Fibroblast of skin of right quadriceps (primary cell): ENCODE measurements around the gene JMJD7.

Experiments used
- DNase-seq: peaks from one replicate; pipeline ENCODE4 v3.0.0-alpha.2; 2013

JMJD7 gene

GRCh38 chr15:41801185-41801584 lies 26.7 kb upstream of the JMJD7 start:
- DNase-seq, result no peak

DNA sequence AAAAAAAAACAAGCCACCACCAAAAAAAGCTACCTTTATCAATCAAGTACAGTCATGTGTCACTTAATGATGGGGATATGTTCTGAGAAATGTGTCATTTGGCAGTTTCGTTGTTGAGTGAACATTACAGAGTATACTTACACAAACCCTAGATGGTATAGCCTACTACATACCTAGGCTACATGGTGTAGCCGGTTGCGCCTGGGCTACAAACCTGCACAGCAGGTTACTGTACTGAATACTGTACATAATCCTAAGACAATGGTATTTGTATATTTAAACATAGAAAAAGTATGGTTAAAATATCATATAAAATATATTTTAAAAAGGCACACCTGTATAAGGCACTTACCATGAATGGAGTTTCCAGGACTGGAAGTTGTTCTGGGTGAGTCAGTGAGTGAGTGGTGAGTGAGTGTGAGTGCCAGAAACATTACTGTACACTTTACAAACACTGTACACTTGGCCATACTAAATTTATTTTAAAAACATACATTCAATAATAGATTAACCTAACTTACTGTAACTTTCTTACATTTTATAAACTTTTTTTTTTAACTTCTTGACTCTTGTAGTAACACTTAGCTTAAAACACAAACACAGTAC lies 25.9 kb upstream of the JMJD7 start:
- DNase-seq, result peak; percentile 32

- no peak for DNase-seq
Measured at GRCh38 chr15:41804361-41804760, 23.5 kb upstream of the JMJD7 start.

DNA sequence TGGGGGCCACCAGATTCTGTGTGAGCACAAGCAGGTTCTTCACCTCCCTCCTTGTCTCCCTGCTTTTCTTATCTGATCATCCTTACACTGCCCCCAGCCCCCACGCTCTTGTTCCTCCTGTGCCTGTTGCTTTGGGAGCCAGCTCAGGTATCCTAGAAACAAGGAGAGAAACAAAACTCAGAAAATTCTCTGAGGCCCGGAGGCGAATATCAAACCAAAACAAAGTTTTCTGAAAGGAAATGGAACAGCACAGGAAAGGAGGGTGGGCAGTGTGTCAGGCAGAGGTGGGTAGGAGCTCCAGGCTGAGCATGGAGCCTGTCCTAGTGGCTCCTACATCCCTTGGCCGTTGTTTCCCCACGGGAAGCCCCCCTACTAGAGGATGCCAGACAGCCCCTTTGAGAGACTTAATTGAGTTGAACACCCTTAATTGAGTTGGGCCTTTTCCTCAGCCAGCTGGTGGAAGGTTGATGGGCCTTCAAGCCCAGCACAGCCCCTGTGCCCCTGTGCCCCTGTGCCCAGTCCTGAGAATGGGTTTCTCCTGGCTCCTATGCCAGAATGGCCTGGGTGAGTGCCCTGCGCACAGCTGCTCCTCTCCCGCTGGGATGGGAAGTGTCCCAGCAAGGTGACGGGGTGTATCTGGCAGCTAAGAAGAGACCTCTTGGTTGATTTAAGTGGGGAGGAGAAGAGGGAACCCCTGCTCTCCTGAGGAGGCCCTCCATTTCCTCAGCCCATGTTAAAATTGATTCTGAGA lies 22.8 kb upstream of the JMJD7 start:
- DNase-seq, result no peak

DNA sequence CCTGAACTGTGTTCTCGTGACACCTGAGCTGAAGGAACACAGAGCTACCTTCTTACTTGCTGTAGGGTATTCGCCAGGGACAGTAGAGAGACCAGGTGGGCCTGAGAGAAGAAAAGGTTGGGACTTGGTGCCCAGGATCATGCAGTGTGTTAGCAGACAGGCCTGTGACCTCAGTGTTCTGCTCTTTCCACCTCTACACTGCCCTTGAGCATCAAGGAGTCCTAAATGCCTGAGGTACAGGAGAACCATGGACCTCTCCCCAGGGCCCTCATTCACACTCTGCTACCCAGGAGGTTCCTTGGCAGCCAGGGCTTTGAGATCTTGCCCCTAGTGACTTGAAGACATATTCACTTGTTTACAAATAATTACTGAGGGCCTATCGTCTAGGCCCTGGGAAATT lies 22.2 kb upstream of the JMJD7 start:
- DNase-seq, result no peak

DNA sequence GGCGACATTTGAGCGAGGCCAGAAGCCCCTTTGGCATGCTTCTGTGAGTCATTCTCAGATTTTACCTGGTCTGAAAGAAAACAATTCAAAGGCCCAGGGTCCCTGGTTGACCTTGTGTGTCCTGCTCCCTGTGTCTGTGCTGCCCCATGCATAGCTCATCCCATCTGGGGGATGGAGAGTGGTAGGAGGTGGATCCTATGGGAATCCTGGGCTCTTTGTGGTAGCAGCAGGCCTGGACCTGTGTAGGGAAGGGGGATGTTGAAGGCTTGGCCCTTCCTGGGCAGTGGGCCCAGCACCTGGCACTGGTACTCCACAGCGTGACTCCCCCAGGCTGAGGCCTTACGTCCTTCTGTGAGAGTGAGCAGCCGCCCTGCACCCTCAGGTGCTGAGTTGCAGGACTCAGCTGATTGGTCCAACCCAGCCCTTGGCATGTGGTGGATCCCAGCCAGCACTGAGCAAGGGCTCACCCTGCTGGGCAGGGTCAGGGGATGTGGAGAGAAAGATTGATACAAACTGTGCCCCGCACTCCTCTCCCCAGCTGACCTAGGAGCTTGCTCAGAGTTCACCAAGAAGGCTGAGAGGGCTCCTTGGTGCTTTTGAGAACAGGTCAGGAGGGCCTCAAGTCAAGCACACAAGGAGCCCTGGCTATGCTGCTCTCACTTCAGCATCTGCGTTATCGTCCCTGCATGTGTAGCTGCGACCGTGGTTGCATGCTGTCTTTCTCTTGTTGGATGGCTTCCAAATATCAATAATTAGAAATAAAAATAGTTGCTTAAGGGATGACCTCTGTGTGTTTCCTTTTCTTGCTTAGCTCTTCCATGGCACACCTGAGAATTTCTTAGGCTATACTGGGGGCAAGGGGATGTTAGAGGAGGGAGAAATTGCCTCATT lies 21.4 kb upstream of the JMJD7 start:
- DNase-seq, result no peak

GRCh38 chr15:41809121-41809520 lies 18.8 kb upstream of the JMJD7 start:
- DNase-seq, result no peak

DNA sequence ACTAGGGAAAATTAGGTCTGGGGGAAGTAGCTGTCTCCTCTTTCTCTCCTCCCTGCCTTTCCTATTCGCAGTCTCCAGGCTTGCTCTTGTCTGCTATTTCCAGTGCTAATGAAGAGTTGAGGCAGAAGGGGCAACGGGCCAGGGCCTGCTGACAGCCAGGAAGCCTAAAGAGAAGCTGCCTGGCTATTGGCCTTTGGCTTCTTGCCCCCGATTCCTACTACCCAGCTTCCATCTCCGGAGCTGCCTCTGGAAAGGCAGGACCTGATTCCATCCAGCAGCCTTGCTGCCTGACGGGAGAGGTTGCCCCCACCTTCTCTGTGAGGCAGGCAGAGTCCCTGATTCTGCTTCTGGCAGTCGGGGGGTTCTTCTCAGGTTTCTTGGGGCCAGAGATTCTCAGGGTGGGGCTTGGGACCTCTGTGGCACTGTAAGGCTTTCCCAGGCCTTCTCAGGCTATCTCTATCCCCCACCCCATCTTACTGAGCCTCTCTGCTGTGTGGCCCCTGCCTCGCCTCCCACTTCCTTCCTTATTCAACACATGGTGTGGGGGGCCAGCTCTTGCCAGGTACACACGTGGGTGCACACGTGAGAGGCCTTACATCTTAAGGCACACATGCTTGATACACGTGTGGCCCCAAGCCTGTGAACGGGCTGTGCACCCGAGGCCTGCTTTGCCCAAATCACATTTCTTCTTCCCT lies 18.2 kb upstream of the JMJD7 start:
- no peak for DNase-seq

DNA sequence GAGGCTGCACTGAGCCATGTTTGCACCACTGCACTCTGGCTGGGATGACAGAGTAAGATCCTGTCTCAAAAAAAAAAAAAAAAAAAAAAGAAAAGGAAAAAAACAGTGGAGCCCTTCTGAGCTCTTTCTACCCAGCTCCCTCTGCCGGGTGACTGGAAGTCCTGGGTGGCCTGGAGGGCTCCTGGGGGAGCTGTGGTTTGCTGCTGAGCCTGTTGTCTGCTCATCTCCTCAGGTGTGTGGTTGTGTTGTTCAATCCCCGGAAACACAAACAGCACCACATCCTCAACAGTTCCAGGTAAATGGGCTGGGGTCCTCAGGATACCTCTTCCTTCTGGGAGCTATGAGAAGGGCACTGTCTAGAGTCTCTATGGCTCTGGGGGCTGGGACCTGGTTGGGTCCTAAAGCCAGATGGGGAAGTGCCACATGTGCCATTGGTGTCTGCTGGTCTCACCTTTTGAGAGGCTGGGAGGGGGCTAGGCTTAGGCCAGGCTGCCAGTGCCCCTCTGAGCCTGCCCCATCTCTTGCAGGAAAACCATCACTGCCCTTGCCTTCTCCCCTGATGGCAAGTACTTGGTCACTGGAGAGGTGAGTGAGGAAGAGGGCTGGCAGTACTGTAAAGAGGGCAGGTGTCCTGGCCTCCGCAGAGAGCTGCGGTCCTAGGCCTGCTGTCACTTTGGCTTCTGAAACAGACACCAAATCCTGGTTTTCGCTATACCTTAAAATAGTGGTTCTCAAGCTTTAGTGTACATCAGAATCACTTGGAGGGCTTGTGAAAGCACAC lies 17.1 kb upstream of the JMJD7 start:
- DNase-seq, result no peak

- peak; percentile 75 for DNase-seq
Measured at GRCh38 chr15:41811432-41812195, 16.3 kb upstream of the JMJD7 start.

- DNase-seq, result no peak
Measured at GRCh38 chr15:41812820-41813375, 15.0 kb upstream of the JMJD7 start.

DNA sequence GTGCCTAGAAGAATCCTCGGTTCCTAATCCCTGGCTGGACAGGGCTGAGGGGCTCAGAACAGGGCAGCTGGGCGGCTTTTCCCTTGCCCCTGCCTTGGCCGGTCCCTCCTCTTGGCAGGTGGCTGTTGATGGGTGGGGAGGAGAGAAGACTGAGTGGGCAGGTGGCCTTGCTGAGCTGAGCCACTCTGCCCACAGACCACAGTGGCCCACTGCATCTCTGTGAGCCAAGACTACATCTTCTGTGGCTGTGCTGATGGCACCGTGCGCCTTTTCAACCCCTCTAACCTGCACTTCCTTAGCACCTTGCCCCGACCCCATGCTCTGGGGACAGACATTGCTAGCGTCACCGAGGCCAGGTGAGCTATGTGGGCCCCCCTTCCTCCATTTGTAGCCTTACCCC lies 14.5 kb upstream of the JMJD7 start:
- DNase-seq, result no peak

DNA sequence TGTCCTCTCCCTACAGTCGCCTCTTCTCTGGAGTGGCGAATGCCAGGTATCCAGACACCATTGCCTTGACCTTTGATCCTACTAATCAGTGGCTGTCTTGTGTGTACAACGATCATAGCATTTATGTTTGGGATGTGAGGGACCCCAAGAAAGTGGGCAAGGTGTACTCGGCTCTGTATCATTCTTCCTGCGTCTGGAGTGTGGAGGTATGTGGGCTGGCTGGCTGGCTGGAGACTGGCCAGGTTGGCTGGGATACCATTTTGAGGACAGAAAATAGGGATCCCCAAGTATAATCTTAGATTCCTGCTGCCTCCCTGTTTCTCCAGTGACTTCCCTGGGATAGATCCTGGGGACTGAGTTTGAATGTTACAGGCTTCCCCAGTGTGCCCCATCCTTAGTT lies 13.4 kb upstream of the JMJD7 start:
- no peak for DNase-seq

DNA sequence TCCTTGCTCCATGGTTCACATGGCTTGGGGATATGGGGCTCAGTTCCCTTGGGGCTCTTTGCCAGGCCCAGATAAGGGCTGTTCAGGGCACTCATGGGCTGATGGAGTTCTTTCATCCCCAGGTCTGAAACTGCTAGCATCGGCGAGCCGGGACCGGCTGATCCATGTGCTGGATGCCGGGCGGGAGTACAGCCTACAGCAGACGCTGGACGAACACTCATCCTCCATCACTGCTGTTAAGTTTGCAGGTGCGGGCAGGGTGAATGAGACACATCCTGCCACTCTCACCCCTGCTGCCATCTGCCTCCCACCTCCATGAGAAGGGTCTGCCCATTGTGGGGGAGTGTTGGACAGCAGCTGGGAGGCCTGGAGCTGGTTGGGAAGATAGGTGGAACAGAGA lies 11.1 kb upstream of the JMJD7 start:
- DNase-seq, result no peak

DNA sequence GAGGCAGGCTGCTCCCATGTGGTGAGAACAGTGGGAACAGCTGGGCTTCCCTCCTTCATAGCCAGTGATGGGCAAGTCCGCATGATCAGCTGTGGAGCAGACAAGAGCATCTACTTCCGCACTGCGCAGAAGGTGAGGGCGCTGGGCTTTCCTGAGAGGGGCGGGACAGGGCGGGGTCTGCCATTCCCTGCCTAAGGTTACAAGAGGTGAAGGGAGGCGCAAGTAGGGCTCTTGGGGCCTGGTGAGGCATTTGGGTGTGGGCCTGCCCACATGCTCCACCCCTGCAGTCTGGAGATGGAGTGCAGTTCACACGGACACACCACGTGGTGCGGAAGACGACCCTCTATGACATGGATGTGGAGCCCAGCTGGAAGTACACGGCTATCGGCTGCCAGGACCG lies 10.6 kb upstream of the JMJD7 start:
- no peak for DNase-seq

DNA sequence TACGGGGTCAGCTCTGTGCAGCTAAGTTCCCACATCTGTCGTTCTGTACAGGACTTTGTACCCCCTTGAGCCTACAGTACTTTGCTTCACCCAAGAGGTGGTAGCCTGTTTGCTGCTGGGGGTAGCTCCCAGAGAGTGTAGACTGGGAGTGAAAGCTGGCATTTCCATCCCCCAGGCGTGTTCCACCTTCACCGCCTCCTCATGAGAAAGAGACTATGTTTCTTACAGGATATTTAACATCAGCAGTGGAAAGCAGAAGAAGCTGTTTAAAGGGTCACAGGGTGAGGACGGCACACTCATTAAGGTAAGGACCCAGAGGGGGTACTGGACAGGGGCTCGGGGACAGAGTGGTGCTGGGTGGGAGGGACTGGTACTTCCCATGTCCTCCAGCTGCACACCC lies 10.1 kb upstream of the JMJD7 start:
- no peak for DNase-seq

DNA sequence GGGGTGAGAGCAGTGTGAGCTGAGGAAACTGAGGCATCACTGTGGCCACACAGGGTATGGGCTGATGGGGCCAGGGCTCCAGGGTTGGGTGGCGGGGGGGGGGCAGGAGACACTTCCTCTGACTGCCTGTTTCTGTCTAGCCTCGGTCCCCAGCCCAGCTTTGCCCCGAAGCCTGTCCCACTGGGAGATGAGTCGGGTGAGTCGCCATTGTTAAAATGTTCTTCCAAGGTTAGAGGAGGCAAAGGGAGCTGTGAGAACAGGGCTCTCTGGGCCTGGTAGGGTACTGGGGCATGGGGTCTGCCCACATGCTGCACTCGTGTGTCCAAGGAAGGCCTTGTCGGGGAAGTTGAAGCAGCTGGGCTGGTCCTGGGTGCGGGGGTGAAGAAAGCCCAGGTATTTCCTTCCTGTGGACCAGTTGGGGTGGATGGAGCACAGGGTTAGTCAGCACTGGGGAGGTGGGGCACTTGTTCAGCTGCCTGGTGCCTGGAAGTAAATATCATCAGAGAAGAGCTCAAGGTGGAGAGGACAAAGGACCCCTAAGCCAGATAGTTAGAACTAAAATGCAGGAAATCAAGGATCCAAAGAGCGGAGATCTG lies 8.3 kb upstream of the JMJD7 start:
- DNase-seq, result peak; percentile 15

DNA sequence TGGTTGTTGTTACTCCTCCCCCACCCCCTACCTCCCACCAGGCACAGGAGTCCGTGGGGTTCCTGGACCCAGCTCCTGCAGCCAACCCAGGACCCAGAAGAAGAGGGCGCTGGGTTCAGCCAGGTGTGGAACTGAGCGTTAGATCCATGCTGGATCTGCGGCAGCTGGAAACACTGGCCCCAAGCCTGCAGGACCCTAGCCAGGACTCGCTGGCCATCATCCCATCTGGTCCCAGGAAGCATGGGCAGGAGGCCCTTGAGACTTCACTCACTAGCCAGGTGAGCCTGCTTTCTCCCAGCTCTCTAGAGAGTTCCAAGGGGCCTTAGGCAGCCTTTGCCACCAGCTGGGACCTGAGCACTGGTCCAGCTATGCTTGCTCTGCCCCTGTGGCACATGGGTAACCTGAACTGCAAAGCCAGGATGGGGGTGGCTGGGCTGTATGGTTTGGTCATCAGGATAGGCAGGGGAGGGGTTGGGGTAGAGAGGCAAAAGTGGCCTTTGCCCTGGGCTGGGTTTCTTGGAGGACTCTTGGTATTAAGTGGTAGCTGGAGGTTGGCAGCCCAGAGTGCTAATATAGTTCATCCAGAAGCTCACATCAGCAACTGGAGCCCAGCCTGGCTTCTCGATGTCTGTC lies 7.0 kb upstream of the JMJD7 start:
- no peak for DNase-seq

- DNase-seq, result no peak
Measured at GRCh38 chr15:41821831-41822230, 6.1 kb upstream of the JMJD7 start.

- DNase-seq, result no peak
Measured at GRCh38 chr15:41822471-41822870, 5.4 kb upstream of the JMJD7 start.
